ENCODE measurements around the gene GOLPH3L.
A peak's percentile ranks its signal among the peaks of the same experiment; 100 is the strongest.
"Not testable (repeated sequence)": the region's sequence is repeated elsewhere in the genome, so short reads cannot be mapped to it uniquely, and the experiment has no call there.

GOLPH3L gene

DNA sequence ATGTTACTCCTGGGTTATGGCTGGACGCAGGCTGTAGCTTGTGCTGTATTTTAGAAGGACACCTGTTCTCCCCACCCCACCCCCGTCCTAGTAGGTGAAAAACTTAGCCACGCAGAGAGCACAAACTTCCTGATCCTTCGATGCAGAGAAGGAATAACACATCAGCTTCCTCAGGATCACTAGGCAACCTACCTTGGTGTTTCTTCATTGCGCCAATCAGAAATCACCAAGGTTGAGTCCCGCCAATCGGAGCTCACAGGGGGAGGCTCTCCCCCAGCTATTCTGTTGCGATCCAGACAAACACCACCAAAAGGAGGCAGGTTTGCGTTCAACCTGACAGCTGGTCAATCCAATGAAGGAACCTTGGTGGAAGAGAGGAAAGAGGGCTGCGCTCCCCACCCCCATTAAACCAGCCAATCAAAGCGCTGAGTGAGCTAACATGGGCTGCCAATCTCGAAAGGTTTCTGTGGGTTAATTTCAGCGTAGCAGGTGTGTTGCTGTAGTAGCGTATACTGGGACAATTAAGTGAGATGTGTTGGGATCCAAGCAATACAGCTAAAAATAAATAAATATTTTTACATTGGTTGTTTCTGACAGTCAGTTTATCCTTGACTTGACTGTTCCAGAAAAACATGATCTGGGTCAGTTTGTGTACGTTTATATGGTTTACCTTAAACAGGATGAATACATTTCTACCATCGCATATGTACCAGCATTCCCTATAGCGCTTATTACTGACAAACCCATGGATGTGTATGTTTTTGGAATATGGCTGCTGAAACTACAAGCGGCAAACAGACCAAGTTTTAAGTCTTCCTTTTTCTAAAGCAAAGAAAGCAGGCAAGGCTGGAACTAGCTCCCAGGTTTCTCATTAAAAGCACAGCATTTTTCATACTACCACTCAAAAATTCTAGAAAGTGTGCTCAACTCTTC is at the start of gene GOLPH3L:
TSS of gene GOLPH3L (minus strand) at position 160 of the 933 bp plus-strand sequence. CDS start 2,316 bp downstream, outside the sequence.
- no peak for TF ChIP-seq CTCF (IDR thresholded peaks at IDR 0.05)
- peak; percentile 97 for DNase-seq (ENCODE audit: low spot score)
- Histone ChIP-seq H3K4me3 (peak within 1 kb of the TSS; percentile 74), H3K27ac (peak within 1 kb of the TSS; percentile 58 to 62)

DNA sequence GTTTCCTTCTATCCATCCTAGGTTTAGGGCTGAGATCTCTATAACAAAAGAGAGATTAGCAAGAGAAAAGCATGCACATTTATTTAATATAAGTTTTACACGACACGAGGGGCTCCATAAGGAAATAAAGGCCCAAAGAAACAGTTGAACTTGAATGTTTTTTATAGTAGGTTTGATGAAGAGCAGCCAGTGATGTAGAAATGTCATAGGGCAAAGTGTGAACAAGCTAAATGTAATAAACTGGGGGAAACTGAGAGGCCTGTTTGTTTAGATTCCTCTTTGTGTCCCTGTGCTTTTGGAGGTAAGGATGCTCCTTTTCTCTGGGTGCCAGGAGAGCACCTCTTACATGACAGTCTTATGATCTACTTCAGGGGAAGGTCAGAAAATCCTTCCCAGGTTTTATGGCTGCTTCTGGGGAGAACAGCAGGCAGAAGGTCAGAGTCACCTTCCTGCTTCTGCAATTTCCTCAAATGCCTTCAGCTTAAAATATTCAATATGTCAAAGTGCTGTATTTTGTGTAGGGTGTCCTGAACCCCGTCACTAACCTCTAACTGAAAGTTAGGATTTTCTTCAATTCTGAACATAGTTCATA is 33.3 kb upstream of the GOLPH3L start:
- Histone ChIP-seq H3K4me3 (no peak overlapping the region), H3K27ac (no peak overlapping the region)
- TF ChIP-seq CTCF (IDR thresholded peaks at IDR 0.05), result no peak
- no peak for DNase-seq (ENCODE audit: low spot score)

- no peak for DNase-seq (ENCODE audit: low spot score)
- TF ChIP-seq CTCF (IDR thresholded peaks at IDR 0.05), result no peak
- Histone ChIP-seq H3K27ac (no peak overlapping the region), H3K4me3 (no peak overlapping the region)
Observed at GRCh38 chr1:150724336-150724735, 27.4 kb upstream of the GOLPH3L start.

DNA sequence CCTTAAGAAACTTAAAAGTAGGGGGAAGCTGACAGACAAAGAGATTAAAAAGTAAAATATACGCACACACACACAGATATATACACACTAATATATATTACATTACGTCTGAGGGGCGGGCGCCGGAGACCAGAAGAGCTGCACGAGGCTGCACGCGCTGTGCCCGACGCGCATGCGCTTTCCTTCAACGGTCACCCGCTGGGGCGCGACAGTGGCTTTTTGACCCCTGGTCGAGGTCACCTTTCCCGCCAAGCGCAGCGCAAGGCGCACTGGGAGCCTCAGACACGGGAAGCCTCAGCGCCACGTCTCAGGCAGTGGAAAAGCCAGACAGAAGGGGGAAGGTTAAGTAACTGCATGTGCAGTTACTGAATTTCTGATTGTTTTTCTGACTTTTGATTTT is 23.7 kb upstream of the GOLPH3L start, which contains the start of gene HORMAD1:
TSS of gene HORMAD1 (minus strand) at position 193 of the 400 bp plus-strand sequence. CDS start 1,390 bp downstream, outside the sequence.
- no peak for TF ChIP-seq CTCF (IDR thresholded peaks at IDR 0.05)
- Histone ChIP-seq H3K4me3 (no peak within 1 kb of the TSS), H3K27ac (no peak within 1 kb of the TSS)
- no peak for DNase-seq (ENCODE audit: low spot score)

DNA sequence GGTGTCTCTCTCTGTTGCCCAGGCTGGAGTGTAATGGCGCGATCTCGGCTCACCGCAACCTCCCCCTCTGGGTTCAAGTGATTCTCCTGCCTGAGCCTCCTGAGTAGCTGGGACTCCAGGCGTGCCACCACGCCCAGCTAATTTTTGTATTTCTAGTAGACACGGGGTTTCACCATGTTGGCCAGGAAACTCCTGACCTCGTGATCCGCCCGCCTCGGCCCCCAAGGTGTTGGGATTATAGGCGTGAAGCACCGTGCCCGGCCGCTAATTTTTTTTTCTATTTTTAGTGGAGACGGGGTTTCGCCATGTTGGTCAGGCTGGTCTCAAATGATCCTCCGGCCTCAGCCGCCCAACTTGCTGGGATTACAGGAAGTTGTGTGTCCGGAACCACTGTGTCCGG is 23.1 kb upstream of the GOLPH3L start:
- no peak for TF ChIP-seq CTCF (IDR thresholded peaks at IDR 0.05)
- H3K27ac ChIP-seq, result no peak overlapping the region
- no peak for DNase-seq (ENCODE audit: low spot score)
- no peak overlapping the region for H3K4me3 ChIP-seq

GRCh38 chr1:150718225-150718891 is 21.4 kb upstream of the GOLPH3L start:
- no peak for TF ChIP-seq CTCF (IDR thresholded peaks at IDR 0.05)
- DNase-seq (ENCODE audit: low spot score), result no peak
- Histone ChIP-seq H3K27ac (no peak overlapping the region), H3K4me3 (no peak overlapping the region)

DNA sequence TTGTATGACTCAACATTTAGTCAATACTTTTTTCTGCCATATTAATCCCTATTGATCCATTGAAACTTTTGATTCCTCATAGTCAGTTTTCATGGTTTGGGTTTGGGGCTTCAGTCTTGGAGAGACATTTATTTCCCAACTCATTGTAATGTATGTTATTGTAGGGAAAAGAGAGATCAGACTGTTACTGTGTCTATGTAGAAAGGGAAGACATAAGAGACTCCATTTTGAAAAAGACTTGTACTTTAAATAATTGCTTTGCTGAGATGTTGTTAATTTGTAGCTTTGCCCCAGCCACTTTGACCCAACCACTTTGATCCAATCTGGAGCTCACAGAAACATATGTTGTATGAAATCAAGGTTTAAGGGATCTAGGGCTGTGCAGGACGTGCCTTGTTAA is 12.1 kb upstream of the GOLPH3L start:
- not testable (repeated sequence) for H3K4me3 ChIP-seq; H3K27ac ChIP-seq; DNase-seq (ENCODE audit: low spot score)
